Right lung (tissue), 5 donors: ENCODE data around the gene PSKH1. TPM values are rescaled to one million over a fixed set of nuclear protein-coding genes. Genes with fewer than 3 reads are reported as not detected.
"Not testable (repeated sequence)": the region's sequence is repeated elsewhere in the genome, so short reads cannot be mapped to it uniquely, and the experiment has no call there.

Experiments
- DNase-seq, 2 donors: peaks; one replicate each; pipeline ENCODE4 v3.0.0-alpha.2; 2013
- polyA plus RNA-seq, 5 donors: library from polyadenylated mRNA; unstranded; fragments of 120-200 nt; gene quantifications; one replicate each; pipeline versions ENCODE4 v1.2.1 to v1.2.3, GENCODE V29; 2013; ENCODE audit warnings: inconsistent platforms in 1 of 5, low replicate concordance in 1 of 5; ENCODE audit not compliant: insufficient read length in 5 of 5, insufficient read depth in 1 of 5

PSKH1 gene
- polyA plus RNA-seq, 5 donors: 21.5 to 33.5 (median 25.7) TPM

GRCh38 chr16:67936880-67937605 lies 44.0 kb downstream of the PSKH1 start:
- peak in 1 of 2 donors; percentile 59 for DNase-seq

- not testable (repeated sequence) for DNase-seq
Measured at GRCh38 chr16:67937713-67938112, 44.7 kb downstream of the PSKH1 start.

GRCh38 chr16:67939507-67940445 lies 46.7 kb downstream of the PSKH1 start:
- DNase-seq: no peak

GRCh38 chr16:67940446-67941089 lies 47.5 kb downstream of the PSKH1 start:
- DNase-seq: no peak

GRCh38 chr16:67941469-67942199 lies 48.6 kb downstream of the PSKH1 start:
- DNase-seq: no peak

GRCh38 chr16:67942200-67942509 lies 49.1 kb downstream of the PSKH1 start:
- DNase-seq: no peak

- no peak for DNase-seq
Measured at GRCh38 chr16:67942510-67943255, 49.6 kb downstream of the PSKH1 start.

GRCh38 chr16:67943256-67943618 lies 50.2 kb downstream of the PSKH1 start:
- DNase-seq: no peak

- peak; percentile 25 to 42 for DNase-seq
Measured at GRCh38 chr16:67943619-67944504, 50.8 kb downstream of the PSKH1 start, which contains the start of gene LCAT. Gene LCAT, minus strand, starts transcription at chr16:67944120. Its CDS starts 19 bp downstream, at chr16:67944101.

- DNase-seq: no peak
Measured at GRCh38 chr16:67944690-67945391, 51.8 kb downstream of the PSKH1 start.

GRCh38 chr16:67945392-67945933 lies 52.4 kb downstream of the PSKH1 start:
- no peak for DNase-seq

- DNase-seq: no peak
Measured at GRCh38 chr16:67946128-67946569, 53.1 kb downstream of the PSKH1 start.

GRCh38 chr16:67946966-67947558 lies 54.0 kb downstream of the PSKH1 start:
- DNase-seq: no peak

- no peak for DNase-seq
Measured at GRCh38 chr16:67948015-67948414, 55.0 kb downstream of the PSKH1 start.

GRCh38 chr16:67949645-67950044 lies 56.6 kb downstream of the PSKH1 start:
- DNase-seq: no peak

GRCh38 chr16:67950335-67950843 lies 57.3 kb downstream of the PSKH1 start:
- DNase-seq: no peak

- no peak for DNase-seq
Measured at GRCh38 chr16:67951485-67951884, 58.4 kb downstream of the PSKH1 start.
